Astrocyte of the cerebellum (primary cell): ENCODE data around the gene DMGDH.

Experiments used
- DNase-seq: peaks from one replicate; pipeline ENCODE4 v3.0.0-alpha.2; 2011; ENCODE audit warnings: low read depth
- H3K4me3 ChIP-seq: 2 replicates; pipeline ENCODE4 v1.5.1; 2011; ENCODE audit warnings: mild to moderate bottlenecking, low read depth, low read length, moderate library complexity
- in situ Hi-C: cut with HindIII; loops from 2 replicates; pipeline ENCODE4 v1.10.0; 2017; ENCODE audit warnings: low sequenced_read_pairs
- TF ChIP-seq, protein P1 (sequence below): IDR thresholded peaks from 2 replicates; pipeline ENCODE4 v1.5.1; 2012; ENCODE audit warnings: low read length, low read depth, moderate library complexity, mild to moderate bottlenecking; ENCODE audit errors: missing control alignments

DMGDH gene

DNA sequence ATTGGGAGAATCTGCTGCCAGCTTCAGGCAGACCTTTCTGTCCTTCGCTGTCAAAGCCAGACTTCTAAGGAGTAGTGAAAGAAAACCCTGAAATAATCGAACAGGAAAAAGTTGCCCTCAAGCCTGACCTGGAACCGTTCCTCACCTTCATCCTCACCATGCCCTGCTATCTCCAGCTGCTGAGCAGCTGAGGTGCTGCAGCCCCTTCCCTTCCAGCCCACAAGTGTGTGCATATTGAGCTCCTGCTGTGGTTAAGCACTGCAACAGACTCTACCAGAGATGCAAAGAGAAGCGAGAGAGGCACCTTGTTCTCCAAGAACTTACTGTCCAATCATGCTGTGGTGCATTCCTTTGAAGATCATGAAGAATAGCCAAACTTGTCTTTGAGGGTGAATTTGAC is 19.0 kb upstream of the DMGDH start:
- DNase-seq, result no peak
- TF ChIP-seq, protein P1, sequence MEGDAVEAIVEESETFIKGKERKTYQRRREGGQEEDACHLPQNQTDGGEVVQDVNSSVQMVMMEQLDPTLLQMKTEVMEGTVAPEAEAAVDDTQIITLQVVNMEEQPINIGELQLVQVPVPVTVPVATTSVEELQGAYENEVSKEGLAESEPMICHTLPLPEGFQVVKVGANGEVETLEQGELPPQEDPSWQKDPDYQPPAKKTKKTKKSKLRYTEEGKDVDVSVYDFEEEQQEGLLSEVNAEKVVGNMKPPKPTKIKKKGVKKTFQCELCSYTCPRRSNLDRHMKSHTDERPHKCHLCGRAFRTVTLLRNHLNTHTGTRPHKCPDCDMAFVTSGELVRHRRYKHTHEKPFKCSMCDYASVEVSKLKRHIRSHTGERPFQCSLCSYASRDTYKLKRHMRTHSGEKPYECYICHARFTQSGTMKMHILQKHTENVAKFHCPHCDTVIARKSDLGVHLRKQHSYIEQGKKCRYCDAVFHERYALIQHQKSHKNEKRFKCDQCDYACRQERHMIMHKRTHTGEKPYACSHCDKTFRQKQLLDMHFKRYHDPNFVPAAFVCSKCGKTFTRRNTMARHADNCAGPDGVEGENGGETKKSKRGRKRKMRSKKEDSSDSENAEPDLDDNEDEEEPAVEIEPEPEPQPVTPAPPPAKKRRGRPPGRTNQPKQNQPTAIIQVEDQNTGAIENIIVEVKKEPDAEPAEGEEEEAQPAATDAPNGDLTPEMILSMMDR, result no peak
- H3K4me3 ChIP-seq, result no peak overlapping the region
- in situ Hi-C loops, result no loop called here

DNA sequence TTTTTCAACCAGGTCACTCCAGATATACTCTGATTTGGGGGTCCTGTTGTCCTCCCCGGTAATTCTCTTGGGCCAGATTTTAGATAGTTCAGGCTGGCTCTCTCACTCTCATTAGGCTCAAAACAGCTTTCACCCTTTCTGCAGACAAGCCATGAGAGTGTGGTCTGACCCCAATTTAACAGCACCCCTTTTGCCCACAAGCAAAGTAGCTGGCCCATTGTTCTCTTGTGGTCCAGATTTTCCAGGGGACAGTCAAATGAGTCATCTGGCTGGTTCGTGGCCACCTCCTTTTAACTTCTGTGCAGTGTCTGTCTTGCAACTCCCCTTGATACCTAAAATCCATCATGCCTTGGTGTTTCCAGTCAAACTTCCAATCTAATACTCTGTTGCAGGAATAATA is 16.6 kb upstream of the DMGDH start:
- H3K4me3 ChIP-seq, result no peak overlapping the region
- no peak for DNase-seq
- in situ Hi-C loops, result no loop called here
- TF ChIP-seq, protein P1, result no peak

DNA sequence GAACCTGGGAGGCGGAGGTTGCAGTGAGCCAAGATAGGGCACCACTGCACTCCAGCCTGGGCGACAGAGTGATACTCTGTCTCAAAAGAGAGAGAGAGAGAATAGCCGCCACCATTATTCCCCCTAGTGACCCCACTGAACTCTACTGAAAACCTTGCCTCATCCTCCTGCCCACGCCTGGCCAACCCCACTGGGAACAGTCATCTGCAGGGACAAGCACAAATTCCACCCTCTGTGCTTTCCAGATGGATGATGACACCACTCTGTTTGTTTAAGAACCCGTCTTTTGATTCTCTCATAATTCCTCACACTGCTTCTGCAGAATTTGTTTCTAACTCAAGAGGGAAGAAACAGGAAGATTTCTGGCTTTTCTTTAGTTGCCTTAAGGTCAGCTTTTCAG is 12.3 kb upstream of the DMGDH start:
- in situ Hi-C loops, result no loop called here
- TF ChIP-seq, protein P1, result no peak
- H3K4me3 ChIP-seq, result no peak overlapping the region
- no peak for DNase-seq

DNA sequence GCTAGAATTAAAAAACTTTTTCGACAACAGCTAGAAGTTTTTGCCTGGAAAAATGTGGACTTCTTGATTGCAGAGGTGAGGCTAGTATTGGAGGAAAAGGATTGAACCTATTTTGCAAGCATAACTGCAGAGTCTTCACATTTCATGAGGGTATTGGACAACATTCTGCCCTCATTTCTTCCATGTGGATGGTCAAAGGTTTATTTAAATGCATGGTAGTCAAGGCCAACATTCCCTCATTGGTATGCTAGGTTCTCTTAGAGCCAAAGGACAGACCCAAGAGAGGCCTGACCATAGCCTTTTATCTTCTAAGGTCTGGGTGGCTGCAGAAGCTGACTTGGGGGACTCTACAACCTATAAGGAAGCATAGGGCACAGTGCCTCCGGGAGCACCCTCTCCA is 11.3 kb upstream of the DMGDH start:
- H3K4me3 ChIP-seq, result no peak overlapping the region
- no peak for DNase-seq
- in situ Hi-C loops, result no loop called here
- TF ChIP-seq, protein P1, result no peak

DNA sequence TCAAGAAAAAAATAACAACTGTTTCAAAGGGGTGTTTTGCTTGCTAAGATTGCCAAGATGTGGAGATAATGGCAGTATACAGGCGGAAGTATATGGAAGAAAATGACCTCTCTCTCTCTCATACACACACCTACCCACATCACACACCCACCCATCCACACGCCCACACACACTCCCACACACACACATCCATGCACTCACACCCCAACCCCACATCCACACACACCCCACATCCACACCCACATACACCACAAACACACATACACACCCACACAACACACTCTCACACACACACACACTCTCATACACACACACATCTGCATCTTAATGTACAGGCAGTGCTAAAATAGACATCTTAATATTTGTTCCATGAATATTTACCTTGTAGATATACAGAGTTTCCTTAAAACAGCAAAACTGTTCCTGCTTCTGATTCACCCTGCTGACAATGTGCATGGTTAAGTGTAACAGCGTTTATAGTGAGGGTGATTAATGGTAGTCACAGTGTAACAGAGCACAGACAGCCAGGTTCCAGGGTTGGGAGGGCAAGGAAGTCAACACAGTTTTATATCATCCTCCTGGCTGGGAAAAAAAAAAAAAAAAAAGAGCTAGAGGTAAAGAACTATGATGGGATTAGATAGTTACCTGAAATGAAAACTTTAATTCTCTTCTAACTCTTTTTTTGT is 8.3 kb upstream of the DMGDH start:
- DNase-seq, result no peak
- no peak overlapping the region for H3K4me3 ChIP-seq
- TF ChIP-seq, protein P1, result no peak
- in situ Hi-C loops, result no loop called here

DNA sequence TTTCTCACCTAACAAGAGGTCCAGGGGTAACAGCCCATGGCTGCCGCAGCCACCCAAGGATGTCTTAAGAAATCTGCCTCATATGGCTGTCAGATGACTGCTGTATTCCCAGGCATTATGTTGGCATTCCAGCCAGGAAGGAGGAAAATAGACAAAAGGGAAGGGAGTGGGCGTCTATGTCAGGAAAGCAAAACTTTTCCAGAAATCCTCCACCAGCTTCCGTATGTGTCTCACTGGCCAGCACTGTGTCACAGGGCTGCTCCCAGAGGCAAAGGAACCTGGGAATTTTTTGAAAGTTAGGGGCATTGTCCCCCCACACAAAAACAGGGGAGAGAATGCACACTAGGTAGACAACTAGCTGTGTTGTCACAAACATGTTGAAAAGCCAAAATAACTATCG is 7.3 kb upstream of the DMGDH start:
- DNase-seq, result no peak
- in situ Hi-C loops, result no loop called here
- H3K4me3 ChIP-seq, result no peak overlapping the region
- TF ChIP-seq, protein P1, result no peak
